HepG2 (cell line): ENCODE data around the gene PIP5K1A. TPM values are rescaled to one million over a fixed set of nuclear protein-coding genes. Genes with fewer than 3 reads are reported as not detected.

Source experiments
- JUND ChIP-seq: sonication (generic); formaldehyde crosslinking; IDR thresholded peaks from 2 replicates; pipeline ENCODE4 v1.8.0; 2022; ENCODE audit warnings: mild to moderate bottlenecking, missing genetic modification reagents
- KDM2A ChIP-seq: sonication (generic); formaldehyde crosslinking; IDR thresholded peaks from 2 replicates; pipeline ENCODE4 v1.4.0; 2020; ENCODE audit warnings: low read depth, missing genetic modification reagents, borderline replicate concordance
- PTBP1 ChIP-seq: fragments of 200-400 bp; formaldehyde crosslinking; IDR thresholded peaks from 2 replicates; pipeline ENCODE4 v1.6.1; 2018; ENCODE audit warnings: low read length, low read depth; ENCODE audit not compliant: poor library complexity, severe bottlenecking
- TRIM24 ChIP-seq: sonication (generic); formaldehyde crosslinking; IDR thresholded peaks from 2 replicates; pipeline ENCODE4 v1.8.0; 2022; ENCODE audit warnings: mild to moderate bottlenecking, missing genetic modification reagents
- ZBTB21 ChIP-seq: sonication (generic); formaldehyde crosslinking; IDR thresholded peaks from 2 replicates; pipeline ENCODE4 v1.4.0; 2020; ENCODE audit warnings: missing genetic modification reagents
- ZNF263 ChIP-seq: sonication (generic); formaldehyde crosslinking; IDR thresholded peaks from 2 replicates; pipeline ENCODE4 v1.4.0; 2020; ENCODE audit warnings: missing genetic modification reagents
- ZNF543 ChIP-seq: sonication (generic); formaldehyde crosslinking; IDR thresholded peaks from 2 replicates; pipeline ENCODE4 v1.4.0; 2020; ENCODE audit warnings: mild to moderate bottlenecking, missing genetic modification reagents
- polyA plus RNA-seq, 8 experiments: library from polyadenylated mRNA; depleted of rRNA in 3 of 8; stranded (reverse) in 7 of 8; unstranded in 1 of 8; fragments of >200 nt; fragmentation: Illumina TruSeq in 4 of 8; extraction: Trizol in 4 of 8; gene quantifications; 2 replicates each; pipeline versions ENCODE4 v1.2.1 to v1.2.3, GENCODE V29; 2011 to 2016; ENCODE audit warnings: low read depth in 4 of 8, missing spikeins in 1 of 8, mixed read lengths in 1 of 8; ENCODE audit not compliant: insufficient read depth in 1 of 8
- total RNA-seq, 5 experiments: library from RNA; depleted of rRNA; stranded (reverse); fragments of >200 nt; fragmentation: Illumina TruSeq; extraction: Trizol; gene quantifications; 2 replicates each; pipeline ENCODE4 v1.2.3, GENCODE V29; 2016; ENCODE audit warnings: low read depth in 1 of 5
- TF ChIP-seq, protein P1 (sequence below): sonication (generic); formaldehyde crosslinking; IDR thresholded peaks from 2 replicates; pipeline ENCODE4 v1.9.0; 2021; ENCODE audit warnings: mild to moderate bottlenecking, missing genetic modification reagents
- TF ChIP-seq, protein P2 (sequence below): IDR thresholded peaks from 2 replicates; pipeline ENCODE4 v1.6.1; 2018; ENCODE audit warnings: missing genetic modification reagents, mild to moderate bottlenecking, missing compliant biosample characterization
- TF ChIP-seq, protein P3 (sequence below): sonication (generic); formaldehyde crosslinking; IDR thresholded peaks from 2 replicates; pipeline ENCODE4 v1.8.0; 2022; ENCODE audit warnings: missing genetic modification reagents, mild to moderate bottlenecking, inconsistent platforms, borderline replicate concordance
- TF ChIP-seq, protein P4 (sequence below): IDR thresholded peaks from 2 replicates; pipeline ENCODE4 v1.6.1; 2016; ENCODE audit warnings: missing compliant biosample characterization, missing genetic modification reagents, borderline replicate concordance
- TF ChIP-seq, protein P5 (sequence below): sonication (generic); formaldehyde crosslinking; IDR thresholded peaks from 2 replicates; pipeline ENCODE4 v1.4.0; 2020; ENCODE audit warnings: missing genetic modification reagents

PIP5K1A gene
- total and polyA plus RNA-seq, 2 of the 13 experiments (the other 11 are each of a cell fraction or from before 2014, with no cell fraction given) = 45.3 to 65.1 TPM

DNA sequence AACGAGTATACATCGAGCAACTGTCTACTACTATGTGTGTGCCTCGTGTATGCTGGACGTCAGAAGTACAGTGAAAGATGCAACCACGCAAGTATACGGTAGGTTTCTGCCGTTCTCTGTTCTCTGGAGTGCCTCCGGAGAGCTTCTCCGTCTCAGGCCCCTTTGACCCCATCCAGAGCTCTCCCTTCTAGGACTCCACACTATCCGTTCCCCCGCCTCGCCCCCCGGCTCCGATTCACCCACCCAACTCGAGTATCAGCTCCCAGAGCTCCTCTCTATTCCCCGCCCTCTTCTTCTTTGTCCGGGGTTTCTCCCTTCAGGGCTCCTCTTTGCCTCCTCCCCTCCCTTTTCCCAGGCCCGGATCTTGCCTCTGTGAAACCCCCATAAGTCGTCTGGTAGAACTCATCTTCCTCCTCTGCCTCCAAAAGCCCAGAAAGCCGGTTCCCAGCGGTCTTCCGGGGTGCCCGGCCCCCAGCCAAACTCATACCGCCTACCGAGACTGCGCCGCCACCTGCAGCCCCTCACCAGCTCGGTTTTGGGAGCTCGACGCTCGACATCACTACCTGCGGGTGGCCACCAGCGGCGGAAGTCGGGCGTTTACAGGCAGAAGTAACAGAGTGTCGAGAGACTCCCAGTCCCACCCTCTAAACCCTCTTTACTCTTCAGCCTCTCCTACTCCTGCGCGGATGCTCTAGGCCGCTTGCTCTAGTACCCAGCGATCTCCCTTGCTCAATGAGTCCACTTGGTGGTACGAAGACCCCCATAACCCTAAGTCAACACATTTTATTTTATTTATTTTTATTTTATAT, 8.5 kb upstream of the PIP5K1A start, which contains the start of gene VPS72 (continued):
- TF ChIP-seq PTBP1 = peak; percentile 78
- peak; percentile 42; the same call in 1 of the 2 replicates for TF ChIP-seq ZNF543 (CRISPR knock-in tag)
- TF ChIP-seq KDM2A (CRISPR knock-in tag) = peak; percentile 84
- TF ChIP-seq, protein P1, sequence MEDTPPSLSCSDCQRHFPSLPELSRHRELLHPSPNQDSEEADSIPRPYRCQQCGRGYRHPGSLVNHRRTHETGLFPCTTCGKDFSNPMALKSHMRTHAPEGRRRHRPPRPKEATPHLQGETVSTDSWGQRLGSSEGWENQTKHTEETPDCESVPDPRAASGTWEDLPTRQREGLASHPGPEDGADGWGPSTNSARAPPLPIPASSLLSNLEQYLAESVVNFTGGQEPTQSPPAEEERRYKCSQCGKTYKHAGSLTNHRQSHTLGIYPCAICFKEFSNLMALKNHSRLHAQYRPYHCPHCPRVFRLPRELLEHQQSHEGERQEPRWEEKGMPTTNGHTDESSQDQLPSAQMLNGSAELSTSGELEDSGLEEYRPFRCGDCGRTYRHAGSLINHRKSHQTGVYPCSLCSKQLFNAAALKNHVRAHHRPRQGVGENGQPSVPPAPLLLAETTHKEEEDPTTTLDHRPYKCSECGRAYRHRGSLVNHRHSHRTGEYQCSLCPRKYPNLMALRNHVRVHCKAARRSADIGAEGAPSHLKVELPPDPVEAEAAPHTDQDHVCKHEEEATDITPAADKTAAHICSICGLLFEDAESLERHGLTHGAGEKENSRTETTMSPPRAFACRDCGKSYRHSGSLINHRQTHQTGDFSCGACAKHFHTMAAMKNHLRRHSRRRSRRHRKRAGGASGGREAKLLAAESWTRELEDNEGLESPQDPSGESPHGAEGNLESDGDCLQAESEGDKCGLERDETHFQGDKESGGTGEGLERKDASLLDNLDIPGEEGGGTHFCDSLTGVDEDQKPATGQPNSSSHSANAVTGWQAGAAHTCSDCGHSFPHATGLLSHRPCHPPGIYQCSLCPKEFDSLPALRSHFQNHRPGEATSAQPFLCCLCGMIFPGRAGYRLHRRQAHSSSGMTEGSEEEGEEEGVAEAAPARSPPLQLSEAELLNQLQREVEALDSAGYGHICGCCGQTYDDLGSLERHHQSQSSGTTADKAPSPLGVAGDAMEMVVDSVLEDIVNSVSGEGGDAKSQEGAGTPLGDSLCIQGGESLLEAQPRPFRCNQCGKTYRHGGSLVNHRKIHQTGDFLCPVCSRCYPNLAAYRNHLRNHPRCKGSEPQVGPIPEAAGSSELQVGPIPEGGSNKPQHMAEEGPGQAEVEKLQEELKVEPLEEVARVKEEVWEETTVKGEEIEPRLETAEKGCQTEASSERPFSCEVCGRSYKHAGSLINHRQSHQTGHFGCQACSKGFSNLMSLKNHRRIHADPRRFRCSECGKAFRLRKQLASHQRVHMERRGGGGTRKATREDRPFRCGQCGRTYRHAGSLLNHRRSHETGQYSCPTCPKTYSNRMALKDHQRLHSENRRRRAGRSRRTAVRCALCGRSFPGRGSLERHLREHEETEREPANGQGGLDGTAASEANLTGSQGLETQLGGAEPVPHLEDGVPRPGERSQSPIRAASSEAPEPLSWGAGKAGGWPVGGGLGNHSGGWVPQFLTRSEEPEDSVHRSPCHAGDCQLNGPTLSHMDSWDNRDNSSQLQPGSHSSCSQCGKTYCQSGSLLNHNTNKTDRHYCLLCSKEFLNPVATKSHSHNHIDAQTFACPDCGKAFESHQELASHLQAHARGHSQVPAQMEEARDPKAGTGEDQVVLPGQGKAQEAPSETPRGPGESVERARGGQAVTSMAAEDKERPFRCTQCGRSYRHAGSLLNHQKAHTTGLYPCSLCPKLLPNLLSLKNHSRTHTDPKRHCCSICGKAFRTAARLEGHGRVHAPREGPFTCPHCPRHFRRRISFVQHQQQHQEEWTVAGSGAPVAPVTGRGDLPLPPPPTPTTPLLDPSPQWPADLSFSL = peak; percentile 43; the same call in 1 of the 2 replicates
- TF ChIP-seq TRIM24 (CRISPR knock-in tag) = no peak
- no peak for TF ChIP-seq ZBTB21 (CRISPR knock-in tag)
- TF ChIP-seq, protein P2, sequence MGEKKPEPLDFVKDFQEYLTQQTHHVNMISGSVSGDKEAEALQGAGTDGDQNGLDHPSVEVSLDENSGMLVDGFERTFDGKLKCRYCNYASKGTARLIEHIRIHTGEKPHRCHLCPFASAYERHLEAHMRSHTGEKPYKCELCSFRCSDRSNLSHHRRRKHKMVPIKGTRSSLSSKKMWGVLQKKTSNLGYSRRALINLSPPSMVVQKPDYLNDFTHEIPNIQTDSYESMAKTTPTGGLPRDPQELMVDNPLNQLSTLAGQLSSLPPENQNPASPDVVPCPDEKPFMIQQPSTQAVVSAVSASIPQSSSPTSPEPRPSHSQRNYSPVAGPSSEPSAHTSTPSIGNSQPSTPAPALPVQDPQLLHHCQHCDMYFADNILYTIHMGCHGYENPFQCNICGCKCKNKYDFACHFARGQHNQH (CRISPR knock-in tag) = peak; percentile 82; the same call in 1 of the 2 replicates
- TF ChIP-seq, protein P3, sequence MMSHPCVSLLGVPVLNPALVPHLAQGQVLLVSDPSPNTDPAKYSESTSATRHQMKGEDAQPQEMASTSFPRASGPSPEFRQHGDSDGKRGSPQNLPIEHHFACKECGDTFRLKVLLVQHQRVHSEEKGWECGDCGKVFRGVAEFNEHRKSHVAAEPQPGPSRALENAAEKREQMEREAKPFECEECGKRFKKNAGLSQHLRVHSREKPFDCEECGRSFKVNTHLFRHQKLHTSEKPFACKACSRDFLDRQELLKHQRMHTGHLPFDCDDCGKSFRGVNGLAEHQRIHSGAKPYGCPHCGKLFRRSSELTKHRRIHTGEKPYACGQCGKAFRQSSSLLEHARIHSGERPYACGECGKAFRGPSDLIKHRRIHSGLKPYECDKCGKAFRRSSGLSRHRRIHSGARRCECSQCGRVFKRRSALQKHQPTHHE (CRISPR knock-in tag) = peak; percentile 88; the same call in 1 of the 2 replicates
- 0 out of 2 replicates have a peak, but pooled peaks have one; percentile 44 for TF ChIP-seq ZNF263 (CRISPR knock-in tag)
- TF ChIP-seq, protein P4, sequence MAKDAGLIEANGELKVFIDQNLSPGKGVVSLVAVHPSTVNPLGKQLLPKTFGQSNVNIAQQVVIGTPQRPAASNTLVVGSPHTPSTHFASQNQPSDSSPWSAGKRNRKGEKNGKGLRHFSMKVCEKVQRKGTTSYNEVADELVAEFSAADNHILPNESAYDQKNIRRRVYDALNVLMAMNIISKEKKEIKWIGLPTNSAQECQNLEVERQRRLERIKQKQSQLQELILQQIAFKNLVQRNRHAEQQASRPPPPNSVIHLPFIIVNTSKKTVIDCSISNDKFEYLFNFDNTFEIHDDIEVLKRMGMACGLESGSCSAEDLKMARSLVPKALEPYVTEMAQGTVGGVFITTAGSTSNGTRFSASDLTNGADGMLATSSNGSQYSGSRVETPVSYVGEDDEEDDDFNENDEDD (CRISPR knock-in tag) = peak; percentile 30; the same call in 1 of the 2 replicates
- TF ChIP-seq JUND (CRISPR knock-in tag) = 0 out of 2 replicates have a peak, but pooled peaks have one; percentile 52
- TF ChIP-seq, protein P5, sequence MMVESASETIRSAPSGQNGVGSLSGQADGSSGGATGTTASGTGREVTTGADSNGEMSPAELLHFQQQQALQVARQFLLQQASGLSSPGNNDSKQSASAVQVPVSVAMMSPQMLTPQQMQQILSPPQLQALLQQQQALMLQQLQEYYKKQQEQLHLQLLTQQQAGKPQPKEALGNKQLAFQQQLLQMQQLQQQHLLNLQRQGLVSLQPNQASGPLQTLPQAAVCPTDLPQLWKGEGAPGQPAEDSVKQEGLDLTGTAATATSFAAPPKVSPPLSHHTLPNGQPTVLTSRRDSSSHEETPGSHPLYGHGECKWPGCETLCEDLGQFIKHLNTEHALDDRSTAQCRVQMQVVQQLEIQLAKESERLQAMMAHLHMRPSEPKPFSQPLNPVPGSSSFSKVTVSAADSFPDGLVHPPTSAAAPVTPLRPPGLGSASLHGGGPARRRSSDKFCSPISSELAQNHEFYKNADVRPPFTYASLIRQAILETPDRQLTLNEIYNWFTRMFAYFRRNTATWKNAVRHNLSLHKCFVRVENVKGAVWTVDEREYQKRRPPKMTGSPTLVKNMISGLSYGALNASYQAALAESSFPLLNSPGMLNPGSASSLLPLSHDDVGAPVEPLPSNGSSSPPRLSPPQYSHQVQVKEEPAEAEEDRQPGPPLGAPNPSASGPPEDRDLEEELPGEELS = peak; percentile 46; the same call in 1 of the 2 replicates
